Activated naive CD4-positive, alpha-beta T cell treated with anti-CD3 and anti-CD28 coated beads, Interleukin-2, amount 10 ng/mL, durations not matched to agents 7 days and 5 days (primary cell): ENCODE measurements around the gene FHIP2A.
A peak's percentile ranks its signal among the peaks of the same experiment; 100 is the strongest.
"Not testable (repeated sequence)": the region's sequence is repeated elsewhere in the genome, so short reads cannot be mapped to it uniquely, and the experiment has no call there.

Experiments
- CTCF ChIA-PET: fragments of 350-600 bp; sonication (Branson Sonifier 250); formaldehyde crosslinking; loops from one replicate; lab custom pipeline; 2021; ENCODE audit warnings: antibody characterized with exemption; lab: Charles Lee
- DNase-seq: peaks from one replicate; pipeline ENCODE4 v3.0.0-alpha.2; 2020
- H3K27ac Mint-ChIP-seq: one replicate; pipeline ENCODE4 v1.8.0; 2021; ENCODE audit warnings: mild to moderate bottlenecking, moderate library complexity, mixed read lengths
- H3K27me3 Mint-ChIP-seq: one replicate; pipeline ENCODE4 v1.8.0; 2021; ENCODE audit warnings: mild to moderate bottlenecking, mixed read lengths
- H3K36me3 Mint-ChIP-seq: one replicate; pipeline ENCODE4 v1.8.0; 2021; ENCODE audit warnings: mixed read lengths
- H3K4me1 Mint-ChIP-seq: one replicate; pipeline ENCODE4 v1.8.0; 2021; ENCODE audit warnings: mixed read lengths
- H3K4me3 Mint-ChIP-seq: one replicate; pipeline ENCODE4 v1.8.0; 2021; ENCODE audit warnings: mild to moderate bottlenecking, moderate library complexity, mixed read lengths
- H3K9me3 Mint-ChIP-seq: one replicate; pipeline ENCODE4 v1.8.0; 2021; ENCODE audit warnings: mixed read lengths

The FHIP2A gene

GRCh38 chr10:114821293-114821914 lies at the start of gene FHIP2A:
FHIP2A (plus strand) TSS chr10:114821780; CDS start chr10:114822079, 299 bp downstream.
- CTCF ChIA-PET, result interaction anchor here (0.6 to 3.5 kb wide), 20 partner anchors 10 to 1731 kb away, joined by 3 to 28 read pairs (median 4); no protein-coding TSS in a partner anchor
- peak within 1 kb of the TSS; percentile 85 for H3K4me3 Mint-ChIP-seq
- peak within 1 kb of the TSS; percentile 95 for H3K27ac Mint-ChIP-seq
- peaks cover 9% of the 10 kb centered on the region for H3K36me3 Mint-ChIP-seq
- peaks cover 24% of the 10 kb centered on the region for H3K27me3 Mint-ChIP-seq
- H3K9me3 Mint-ChIP-seq, result no peaks in the 10 kb centered on the region
- peaks cover 35% of the 10 kb centered on the region for H3K4me1 Mint-ChIP-seq
- peak; percentile 82 for DNase-seq

GRCh38 chr10:114772496-114773196 lies 48.9 kb upstream of the FHIP2A start:
- peaks cover 5% of the 10 kb centered on the region for H3K4me1 Mint-ChIP-seq

GRCh38 chr10:114773197-114773532 lies 48.4 kb upstream of the FHIP2A start:
- Mint-ChIP-seq H3K4me1 (peaks cover 5% of the 10 kb centered on the region), H3K36me3 (no peaks in the 10 kb centered on the region), H3K9me3 (no peaks in the 10 kb centered on the region), H3K27me3 (peaks cover 58% of the 10 kb centered on the region), H3K27ac (no peak overlapping the region), H3K4me3 (no peak overlapping the region)
- CTCF ChIA-PET, result no interaction called here
- DNase-seq, result no peak

More at GRCh38 chr10:114772496-114773196, 48.9 kb upstream of the FHIP2A start:
- Mint-ChIP-seq H3K9me3 (no peaks in the 10 kb centered on the region), H3K4me3 (no peak overlapping the region), H3K36me3 (no peaks in the 10 kb centered on the region), H3K27me3 (peaks cover 56% of the 10 kb centered on the region), H3K27ac (no peak overlapping the region)
- CTCF ChIA-PET, result interaction anchor here (0.8 kb wide), 1 partner anchor 13 kb away, joined by 3 read pairs; no protein-coding TSS in a partner anchor
- DNase-seq, result no peak

- H3K9me3 Mint-ChIP-seq, DNase-seq, CTCF ChIA-PET, H3K27ac Mint-ChIP-seq, H3K4me1 Mint-ChIP-seq, H3K36me3 Mint-ChIP-seq, H3K4me3 Mint-ChIP-seq: not testable (repeated sequence)
- peaks cover 44% of the 10 kb centered on the region for H3K27me3 Mint-ChIP-seq
Observed at GRCh38 chr10:114775082-114775481, 46.5 kb upstream of the FHIP2A start.

DNA sequence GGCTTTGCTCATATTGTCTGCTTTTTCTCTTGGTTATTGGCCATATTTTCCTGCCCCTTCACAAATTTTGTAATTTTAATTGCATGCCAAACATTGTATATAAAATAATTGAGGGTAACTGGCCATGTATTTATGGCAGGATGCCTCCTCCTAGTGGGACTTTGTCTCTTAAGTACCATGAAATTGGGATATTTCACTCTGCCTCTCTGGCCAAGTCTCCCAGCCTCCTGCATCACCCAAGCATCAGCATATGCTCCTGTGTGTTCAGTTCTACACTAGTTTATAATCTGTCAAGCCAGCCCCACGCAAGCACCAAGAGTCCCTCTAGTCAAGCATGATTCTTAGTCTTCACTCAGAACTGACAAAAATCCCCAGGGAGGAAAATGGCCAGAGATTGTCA lies 44.2 kb upstream of the FHIP2A start:
- no peaks in the 10 kb centered on the region for H3K9me3 Mint-ChIP-seq
- H3K27ac Mint-ChIP-seq, result no peak overlapping the region
- CTCF ChIA-PET, result no interaction called here
- no peak overlapping the region for H3K4me3 Mint-ChIP-seq
- peaks cover 13% of the 10 kb centered on the region for H3K4me1 Mint-ChIP-seq
- no peaks in the 10 kb centered on the region for H3K36me3 Mint-ChIP-seq
- H3K27me3 Mint-ChIP-seq, result peaks cover 36% of the 10 kb centered on the region
- DNase-seq, result no peak

DNA sequence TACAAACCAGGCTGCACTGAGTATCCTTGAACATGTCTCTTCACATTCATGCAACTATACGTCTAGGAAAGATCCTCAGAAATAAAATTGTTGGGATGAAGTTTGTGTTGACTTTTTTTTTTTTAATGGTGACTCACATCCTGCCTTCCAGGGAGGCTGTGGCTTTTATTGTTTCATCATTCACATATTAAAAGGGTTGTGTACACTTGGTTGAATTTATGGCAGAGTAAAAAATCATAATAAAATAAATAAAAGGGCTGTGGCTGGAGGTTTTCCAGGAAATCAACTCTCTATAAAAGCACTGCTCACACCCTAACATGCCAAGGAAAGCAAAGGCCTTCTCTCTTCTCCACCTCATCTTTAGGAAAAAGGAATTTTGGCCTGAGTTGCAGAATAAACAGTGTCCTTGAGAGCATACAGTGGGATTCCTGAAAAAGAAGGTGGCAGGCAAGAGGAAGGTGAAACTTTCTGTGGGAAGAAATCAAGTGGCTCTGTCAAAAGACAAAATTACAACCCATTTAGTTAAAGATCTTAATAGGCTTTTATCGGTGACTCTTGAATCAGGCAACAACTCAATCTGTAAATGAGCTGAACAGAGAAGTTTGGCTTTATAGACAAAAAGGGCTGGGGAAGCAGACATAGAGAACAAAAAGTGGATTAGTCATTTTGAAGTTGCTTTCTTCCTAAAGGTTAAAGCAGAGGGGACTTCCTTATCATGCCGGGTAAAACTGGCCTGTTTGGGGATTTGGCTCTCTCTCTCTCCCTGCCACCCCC lies 41.6 kb upstream of the FHIP2A start:
- peaks cover 11% of the 10 kb centered on the region for H3K4me1 Mint-ChIP-seq
- CTCF ChIA-PET, result interaction anchor here (0.8 kb wide), 1 partner anchor 308 kb away, joined by 3 read pairs; no protein-coding TSS in a partner anchor

DNA sequence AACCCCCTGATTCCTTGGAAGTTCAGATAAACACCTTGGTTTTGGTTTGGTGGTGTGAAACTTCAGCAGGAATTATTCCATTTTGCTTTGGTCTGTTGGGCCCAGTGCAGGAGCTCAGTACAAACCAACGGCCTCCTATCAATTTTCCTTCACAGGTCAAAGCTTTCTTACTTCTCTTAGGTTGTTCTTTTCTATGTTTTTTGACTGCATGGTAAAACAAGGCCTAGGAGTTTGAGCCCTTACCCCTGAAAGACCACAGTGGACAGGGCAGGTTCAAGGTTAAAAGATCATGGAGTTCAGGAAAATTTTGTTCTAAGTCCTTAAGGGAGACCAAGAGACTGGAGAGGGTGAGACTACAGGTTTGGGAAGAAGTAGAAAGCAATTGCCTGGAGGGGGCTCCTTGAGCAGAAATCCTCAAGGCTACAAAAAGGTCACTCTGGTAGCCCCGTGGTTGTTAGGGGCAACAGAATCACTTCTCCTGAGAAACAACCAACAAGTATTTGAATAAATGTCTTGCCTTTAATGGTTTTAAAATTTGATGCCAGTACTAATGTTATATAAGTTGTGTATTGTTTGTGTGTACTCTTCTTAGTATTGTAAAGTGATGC lies 40.9 kb upstream of the FHIP2A start:
- CTCF ChIA-PET, result no interaction called here
- no peaks in the 10 kb centered on the region for H3K9me3 Mint-ChIP-seq
- H3K36me3 Mint-ChIP-seq, result no peaks in the 10 kb centered on the region
- peaks cover 11% of the 10 kb centered on the region for H3K4me1 Mint-ChIP-seq
- DNase-seq, result no peak
- H3K4me3 Mint-ChIP-seq, result no peak overlapping the region
- peaks cover 27% of the 10 kb centered on the region for H3K27me3 Mint-ChIP-seq
- no peak overlapping the region for H3K27ac Mint-ChIP-seq

More for the DNA sequence above, 41.6 kb upstream of the FHIP2A start:
- peaks cover 28% of the 10 kb centered on the region for H3K27me3 Mint-ChIP-seq
- no peak for DNase-seq
- no peaks in the 10 kb centered on the region for H3K36me3 Mint-ChIP-seq
- no peak overlapping the region for H3K27ac Mint-ChIP-seq
- no peaks in the 10 kb centered on the region for H3K9me3 Mint-ChIP-seq
- H3K4me3 Mint-ChIP-seq, result no peak overlapping the region

- H3K27ac Mint-ChIP-seq, result no peak overlapping the region
- H3K27me3 Mint-ChIP-seq, result peaks cover 17% of the 10 kb centered on the region
- no peaks in the 10 kb centered on the region for H3K9me3 Mint-ChIP-seq
- H3K4me3 Mint-ChIP-seq, result no peak overlapping the region
- no peaks in the 10 kb centered on the region for H3K36me3 Mint-ChIP-seq
- CTCF ChIA-PET, result interaction anchor here (1.0 to 1.6 kb wide), 2 partner anchors 232 to 310 kb away, joined by 3 to 4 read pairs; no protein-coding TSS in a partner anchor
- no peak for DNase-seq
- H3K4me1 Mint-ChIP-seq, result peaks cover 11% of the 10 kb centered on the region
Observed at GRCh38 chr10:114782666-114783065, 38.9 kb upstream of the FHIP2A start.

DNA sequence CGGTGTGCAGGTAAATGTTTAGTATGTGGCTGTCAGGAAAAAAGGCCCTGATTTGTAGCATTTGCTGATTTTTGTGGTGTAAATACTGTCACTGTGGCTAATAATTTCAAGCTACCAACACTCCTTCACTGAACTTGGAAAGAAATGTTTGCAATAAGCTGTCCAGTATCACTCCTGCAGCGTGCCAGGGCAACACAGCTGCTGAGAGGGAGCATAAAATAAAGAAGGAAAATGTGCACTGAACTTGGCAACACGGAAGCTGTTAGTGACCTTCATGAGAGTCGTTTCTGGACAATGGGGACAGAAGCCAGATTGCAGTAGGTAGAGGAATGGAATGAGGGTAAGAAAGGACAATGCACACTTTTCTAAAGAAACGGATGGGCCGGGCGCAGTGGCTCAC lies 37.9 kb upstream of the FHIP2A start:
- Mint-ChIP-seq H3K36me3 (no peaks in the 10 kb centered on the region), H3K4me3 (no peak overlapping the region), H3K27ac (peak overlapping the region; percentile 38), H3K27me3 (peaks cover 9% of the 10 kb centered on the region), H3K9me3 (no peaks in the 10 kb centered on the region), H3K4me1 (peaks cover 11% of the 10 kb centered on the region)
- CTCF ChIA-PET, result interaction anchor here (1.0 to 1.6 kb wide), 2 partner anchors 233 to 311 kb away, joined by 3 to 4 read pairs; no protein-coding TSS in a partner anchor
- no peak for DNase-seq

- not testable (repeated sequence) for H3K27me3 Mint-ChIP-seq, H3K4me1 Mint-ChIP-seq, H3K27ac Mint-ChIP-seq, H3K9me3 Mint-ChIP-seq, DNase-seq, H3K4me3 Mint-ChIP-seq, H3K36me3 Mint-ChIP-seq
- CTCF ChIA-PET, result interaction anchor here (0.8 to 2.8 kb wide), 14 partner anchors 11 to 483 kb away, joined by 3 to 12 read pairs (median 4); partner anchors contain the start of gene FHIP2A
Observed at GRCh38 chr10:114786492-114786891, 35.1 kb upstream of the FHIP2A start.

DNA sequence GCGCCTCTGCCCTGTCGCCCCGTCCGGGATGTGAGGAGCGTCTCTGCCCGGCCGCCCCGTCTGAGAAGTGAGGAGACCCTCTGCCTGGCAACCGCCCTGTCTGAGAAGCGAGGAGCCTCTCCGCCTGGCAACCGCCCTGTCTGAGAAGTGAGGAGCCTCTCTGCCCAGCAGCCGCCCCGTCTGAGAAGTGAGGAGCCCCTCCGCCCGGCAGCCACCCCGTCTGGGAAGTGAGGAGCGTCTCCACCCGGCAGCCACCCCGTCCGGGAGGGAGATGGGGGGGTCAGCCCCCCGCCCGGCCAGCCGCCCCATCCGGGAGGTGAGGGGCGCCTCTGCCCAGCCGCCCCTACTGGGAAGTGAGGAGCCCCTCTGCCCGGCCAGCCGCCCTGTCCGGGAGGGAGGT lies 34.4 kb upstream of the FHIP2A start:
- CTCF ChIA-PET, result interaction anchor here (1.3 to 2.8 kb wide), 3 partner anchors 77 to 484 kb away, joined by 3 to 12 read pairs (median 5); no protein-coding TSS in a partner anchor
- DNase-seq, H3K36me3 Mint-ChIP-seq, H3K4me1 Mint-ChIP-seq, H3K27ac Mint-ChIP-seq, H3K27me3 Mint-ChIP-seq, H3K4me3 Mint-ChIP-seq, H3K9me3 Mint-ChIP-seq: not testable (repeated sequence)

DNA sequence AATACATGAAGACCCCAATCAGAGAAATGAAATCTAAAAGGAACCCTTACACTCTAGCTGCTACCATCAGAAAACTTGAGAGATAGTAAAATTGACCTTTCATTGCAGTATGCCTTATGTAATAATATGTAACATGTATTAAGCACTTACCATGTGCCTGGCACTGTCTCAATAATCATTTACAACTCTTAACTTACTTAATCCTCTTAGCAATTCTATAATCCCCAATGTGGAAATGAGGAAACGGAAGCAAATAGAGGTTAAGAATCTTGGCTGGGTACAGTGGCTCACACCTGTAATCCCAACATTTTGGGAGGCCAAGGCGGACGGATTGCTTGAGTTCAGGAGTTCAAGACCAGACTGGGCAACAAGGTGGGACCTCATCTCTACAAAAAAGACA lies 29.8 kb upstream of the FHIP2A start:
- Mint-ChIP-seq H3K4me3 (no peak overlapping the region), H3K4me1 (no peaks in the 10 kb centered on the region), H3K9me3 (peaks cover 13% of the 10 kb centered on the region), H3K36me3 (peaks cover 15% of the 10 kb centered on the region), H3K27ac (no peak overlapping the region), H3K27me3 (no peaks in the 10 kb centered on the region)
- no peak for DNase-seq
- CTCF ChIA-PET, result no interaction called here

GRCh38 chr10:114795039-114795438 lies 26.5 kb upstream of the FHIP2A start:
- Mint-ChIP-seq H3K9me3 (peaks cover 22% of the 10 kb centered on the region), H3K27me3 (no peaks in the 10 kb centered on the region), H3K4me1 (peaks cover 10% of the 10 kb centered on the region), H3K27ac (no peak overlapping the region), H3K4me3 (no peak overlapping the region), H3K36me3 (peaks cover 31% of the 10 kb centered on the region)
- no peak for DNase-seq
- CTCF ChIA-PET, result no interaction called here
